Adipocyte (in vitro differentiated cells): ENCODE data around the gene SMARCAD1.
A peak's percentile ranks its signal among the peaks of the same experiment; 100 is the strongest.
"Not testable (repeated sequence)": the region's sequence is repeated elsewhere in the genome, so short reads cannot be mapped to it uniquely, and the experiment has no call there.

Experiments
- DNase-seq: peaks from one replicate; pipeline ENCODE4 v3.0.0-alpha.2; 2015; ENCODE audit warnings: low read depth
- H3K27me3 ChIP-seq: replicated peaks from 2 replicates; pipeline ENCODE4 v1.7.0; 2013; ENCODE audit warnings: mild to moderate bottlenecking, low read length, moderate library complexity; ENCODE audit not compliant: control insufficient read depth, insufficient read depth
- H3K36me3 ChIP-seq: 2 replicates; pipeline ENCODE4 v1.7.0; 2013; ENCODE audit warnings: low read length, mild to moderate bottlenecking, moderate library complexity; ENCODE audit not compliant: control insufficient read depth, insufficient read depth, severe bottlenecking
- H3K4me1 ChIP-seq: 2 replicates; pipeline ENCODE4 v1.7.0; 2013; ENCODE audit warnings: mild to moderate bottlenecking, low read length, moderate library complexity; ENCODE audit not compliant: control insufficient read depth, insufficient read depth
- H3K4me3 ChIP-seq: 2 replicates; pipeline ENCODE4 v1.7.0; 2013; ENCODE audit warnings: mild to moderate bottlenecking, low read length, moderate library complexity
- H3K9ac ChIP-seq: 2 replicates; pipeline ENCODE4 v1.7.0; 2013; ENCODE audit warnings: mild to moderate bottlenecking, low read length, moderate library complexity
- H3K9me3 ChIP-seq: 2 replicates; pipeline ENCODE4 v1.7.0; 2013; ENCODE audit warnings: mild to moderate bottlenecking, low read length, moderate library complexity; ENCODE audit not compliant: control insufficient read depth

The SMARCAD1 gene

DNA sequence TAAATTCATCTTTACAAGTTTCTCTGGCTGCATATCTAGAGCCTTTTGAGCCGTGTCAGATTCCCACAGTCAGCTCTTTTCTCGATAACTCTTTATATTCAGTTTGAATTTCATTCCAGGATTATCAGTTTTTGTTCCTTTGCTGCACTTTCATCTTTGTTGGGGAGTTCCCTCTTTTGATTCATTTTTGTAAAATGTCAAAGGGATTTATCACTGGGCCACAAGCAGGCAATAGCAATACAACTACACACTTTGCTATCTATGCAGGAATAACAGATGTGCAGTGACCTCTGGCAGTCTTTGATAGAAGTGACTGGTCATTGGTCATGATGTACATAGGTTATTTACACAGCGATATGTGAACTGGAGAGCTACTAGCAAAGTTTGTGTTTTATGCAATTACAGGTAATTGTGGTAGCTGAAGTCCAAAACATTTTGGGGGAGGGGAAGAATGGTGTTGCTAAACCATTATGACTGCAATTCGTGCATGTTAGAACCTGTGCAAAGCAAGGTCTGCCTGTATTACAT is 91.1 kb downstream of the SMARCAD1 start:
- Histone ChIP-seq H3K27me3 (no peaks in the 10 kb centered on the region), H3K4me3 (no peak overlapping the region), H3K9me3 (no peaks in the 10 kb centered on the region), H3K4me1 (no peaks in the 10 kb centered on the region), H3K36me3 (no peaks in the 10 kb centered on the region), H3K9ac (no peak overlapping the region)
- no peak for DNase-seq

GRCh38 chr4:94302191-94302590 is 94.5 kb downstream of the SMARCAD1 start:
- Histone ChIP-seq H3K4me1 (peaks cover 9% of the 10 kb centered on the region), H3K36me3 (no peaks in the 10 kb centered on the region), H3K27me3 (no peaks in the 10 kb centered on the region), H3K9me3 (no peaks in the 10 kb centered on the region), H3K4me3 (no peak overlapping the region), H3K9ac (no peak overlapping the region)
- DNase-seq: no peak

GRCh38 chr4:94304365-94304971 is 96.8 kb downstream of the SMARCAD1 start:
- DNase-seq: peak; percentile 63
- Histone ChIP-seq H3K9ac (no peak overlapping the region), H3K9me3 (no peaks in the 10 kb centered on the region), H3K4me1 (peaks cover 15% of the 10 kb centered on the region), H3K36me3 (no peaks in the 10 kb centered on the region), H3K27me3 (no peaks in the 10 kb centered on the region), H3K4me3 (no peak overlapping the region)

GRCh38 chr4:94305466-94306225 is 98.0 kb downstream of the SMARCAD1 start:
- H3K4me1 ChIP-seq: peaks cover 15% of the 10 kb centered on the region
- H3K9ac ChIP-seq: no peak overlapping the region
- H3K36me3 ChIP-seq: no peaks in the 10 kb centered on the region
- no peak for DNase-seq
- H3K27me3 ChIP-seq: no peaks in the 10 kb centered on the region
- H3K9me3 ChIP-seq: no peaks in the 10 kb centered on the region
- no peak overlapping the region for H3K4me3 ChIP-seq

GRCh38 chr4:94306713-94307112 is 99.0 kb downstream of the SMARCAD1 start:
- H3K9ac ChIP-seq: no peak overlapping the region
- H3K27me3 ChIP-seq: no peaks in the 10 kb centered on the region
- H3K9me3 ChIP-seq: no peaks in the 10 kb centered on the region
- DNase-seq: no peak
- H3K4me3 ChIP-seq: no peak overlapping the region
- peaks cover 15% of the 10 kb centered on the region for H3K4me1 ChIP-seq
- no peaks in the 10 kb centered on the region for H3K36me3 ChIP-seq

GRCh38 chr4:94307231-94307871 is 99.7 kb downstream of the SMARCAD1 start:
- no peak overlapping the region for H3K4me3 ChIP-seq
- H3K27me3 ChIP-seq: no peaks in the 10 kb centered on the region
- no peaks in the 10 kb centered on the region for H3K9me3 ChIP-seq
- no peaks in the 10 kb centered on the region for H3K36me3 ChIP-seq
- H3K9ac ChIP-seq: no peak overlapping the region
- H3K4me1 ChIP-seq: peaks cover 15% of the 10 kb centered on the region
- DNase-seq: peak; percentile 11

- H3K4me1 ChIP-seq, DNase-seq, H3K27me3 ChIP-seq, H3K4me3 ChIP-seq, H3K9ac ChIP-seq, H3K36me3 ChIP-seq: not testable (repeated sequence)
- peaks cover 11% of the 10 kb centered on the region for H3K9me3 ChIP-seq
Measured at GRCh38 chr4:94319927-94320326, 112.3 kb downstream of the SMARCAD1 start.

DNA sequence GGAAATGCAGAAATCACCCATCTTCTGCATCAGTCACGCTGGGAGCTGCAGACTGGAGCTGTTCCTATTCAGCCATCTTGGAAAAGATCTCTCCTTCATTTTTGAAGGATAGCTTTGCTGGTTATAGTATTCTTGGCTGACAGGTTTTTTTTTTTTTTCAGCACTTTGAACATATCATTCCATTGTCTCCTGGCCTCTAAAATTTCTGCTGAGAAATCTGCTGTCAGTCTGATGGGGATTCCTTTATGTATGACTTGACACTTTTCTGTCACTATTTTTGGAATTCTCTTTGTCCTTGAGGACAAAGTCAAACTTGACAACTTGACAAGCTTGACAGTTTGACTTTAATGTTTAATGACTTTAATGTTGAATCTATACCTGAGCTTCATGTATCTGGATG is 118.2 kb downstream of the SMARCAD1 start:
- Histone ChIP-seq H3K4me1 (no peaks in the 10 kb centered on the region), H3K36me3 (no peaks in the 10 kb centered on the region), H3K27me3 (peaks cover 8% of the 10 kb centered on the region), H3K9me3 (peaks cover 35% of the 10 kb centered on the region), H3K4me3 (no peak overlapping the region), H3K9ac (no peak overlapping the region)
- DNase-seq: no peak

DNA sequence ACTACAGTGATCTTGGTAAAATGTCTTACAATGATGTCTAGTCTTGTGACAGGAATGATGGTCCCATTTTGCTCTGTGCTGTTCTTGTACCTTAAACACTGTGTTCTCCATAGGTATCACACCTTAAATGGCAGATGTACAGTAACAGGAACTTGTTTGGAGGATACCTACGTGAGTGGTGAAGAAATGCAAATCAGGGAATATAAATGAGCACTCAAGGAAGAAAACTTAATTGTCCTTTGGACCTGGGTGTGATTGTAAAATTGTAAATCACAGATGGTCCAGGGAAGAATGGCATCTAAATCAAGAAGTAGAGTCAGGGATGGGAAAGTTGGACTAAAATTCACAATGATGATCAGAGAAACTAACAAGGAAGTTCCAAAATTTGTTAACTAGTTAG is 122.3 kb downstream of the SMARCAD1 start:
- Histone ChIP-seq H3K36me3 (no peaks in the 10 kb centered on the region), H3K4me3 (no peak overlapping the region)
- DNase-seq: no peak

GRCh38 chr4:94332983-94333590 is 125.4 kb downstream of the SMARCAD1 start:
- DNase-seq: no peak
- Histone ChIP-seq H3K27me3 (peaks cover 13% of the 10 kb centered on the region), H3K4me1 (peaks cover 20% of the 10 kb centered on the region), H3K9ac (no peak overlapping the region), H3K9me3 (no peaks in the 10 kb centered on the region), H3K36me3 (no peaks in the 10 kb centered on the region), H3K4me3 (no peak overlapping the region)

More for the DNA sequence above, 122.3 kb downstream of the SMARCAD1 start:
- Histone ChIP-seq H3K4me1 (peaks cover 13% of the 10 kb centered on the region), H3K9ac (no peak overlapping the region), H3K27me3 (peaks cover 13% of the 10 kb centered on the region), H3K9me3 (peaks cover 27% of the 10 kb centered on the region)

DNA sequence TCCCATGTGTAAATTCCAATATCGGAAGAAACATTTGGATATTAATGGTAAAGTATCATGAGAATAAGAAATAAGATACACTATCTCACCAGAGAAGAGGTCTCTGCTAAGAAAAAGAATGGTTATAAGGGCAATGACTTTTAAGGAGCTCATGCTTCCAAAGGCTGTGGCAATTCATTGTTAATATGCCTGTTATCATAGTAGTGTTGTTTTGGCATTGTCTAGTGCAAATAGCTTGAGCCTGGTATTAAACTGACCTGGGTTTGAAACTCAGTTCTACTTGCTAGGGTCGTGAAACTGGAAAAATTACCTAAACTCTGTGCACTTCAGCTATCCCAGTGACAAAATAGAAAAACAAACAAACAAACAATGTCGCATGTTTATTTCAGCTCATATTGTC is 126.2 kb downstream of the SMARCAD1 start:
- H3K27me3 ChIP-seq: peaks cover 13% of the 10 kb centered on the region
- DNase-seq: no peak
- H3K4me1 ChIP-seq: peaks cover 20% of the 10 kb centered on the region
- H3K4me3 ChIP-seq: peak overlapping the region; percentile 11
- H3K36me3 ChIP-seq: no peaks in the 10 kb centered on the region
- peak overlapping the region; percentile 21 for H3K9ac ChIP-seq
- no peaks in the 10 kb centered on the region for H3K9me3 ChIP-seq
